Kidney epithelial cell (primary cell): ENCODE data around the gene TSBP1. TPM values are rescaled to one million over a fixed set of nuclear protein-coding genes. Genes with fewer than 3 reads are reported as not detected.

Experiments
- DNase-seq: peaks from one replicate; pipeline ENCODE4 v3.0.0-alpha.2; 2010; ENCODE audit warnings: low read depth
- H3K27me3 ChIP-seq: 2 replicates; pipeline ENCODE4 v1.6.0; 2011; ENCODE audit warnings: low read length; ENCODE audit not compliant: control insufficient read depth, insufficient read depth
- H3K36me3 ChIP-seq: 2 replicates; pipeline ENCODE4 v1.5.1; 2011; ENCODE audit warnings: low read length; ENCODE audit not compliant: control insufficient read depth, insufficient read depth
- H3K4me3 ChIP-seq: 2 replicates; pipeline ENCODE4 v1.5.1; 2011; ENCODE audit warnings: low read depth, mild to moderate bottlenecking, control low read depth, low read length
- total RNA-seq: library from RNA; depleted of rRNA; stranded (reverse); fragments of >200 nt; gene quantifications from 2 replicates; pipeline ENCODE4 v1.2.3, GENCODE V29; 2015
- TF ChIP-seq, protein P1 (sequence below): IDR thresholded peaks from 2 replicates; pipeline ENCODE4 v1.5.1; 2011; ENCODE audit warnings: mild to moderate bottlenecking, moderate library complexity, low read length, control low read depth, inconsistent platforms; ENCODE audit not compliant: insufficient read depth, poor library complexity, severe bottlenecking

The TSBP1 gene
- total RNA-seq, 1 donor from 2014 or later = not detected

DNA sequence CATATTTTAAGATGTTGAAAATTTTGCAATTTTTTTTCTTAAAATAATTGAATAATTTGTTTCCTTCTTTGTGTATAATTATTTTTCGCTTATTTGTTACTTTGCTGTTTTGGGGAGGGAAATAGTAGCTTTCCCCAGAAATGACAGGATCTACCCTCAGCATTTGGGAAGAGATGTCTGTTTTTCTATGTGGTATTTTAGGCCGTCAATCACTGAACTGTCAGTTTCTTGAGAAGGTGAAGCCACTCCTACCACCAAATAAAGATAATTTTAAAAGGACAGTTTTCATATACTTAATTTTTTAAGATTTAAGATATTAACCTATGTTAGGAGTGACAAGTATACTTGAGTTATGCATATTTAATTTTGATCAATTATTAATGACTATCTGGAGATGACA is 31.5 kb downstream of the TSBP1 start:
- TF ChIP-seq, protein P1, sequence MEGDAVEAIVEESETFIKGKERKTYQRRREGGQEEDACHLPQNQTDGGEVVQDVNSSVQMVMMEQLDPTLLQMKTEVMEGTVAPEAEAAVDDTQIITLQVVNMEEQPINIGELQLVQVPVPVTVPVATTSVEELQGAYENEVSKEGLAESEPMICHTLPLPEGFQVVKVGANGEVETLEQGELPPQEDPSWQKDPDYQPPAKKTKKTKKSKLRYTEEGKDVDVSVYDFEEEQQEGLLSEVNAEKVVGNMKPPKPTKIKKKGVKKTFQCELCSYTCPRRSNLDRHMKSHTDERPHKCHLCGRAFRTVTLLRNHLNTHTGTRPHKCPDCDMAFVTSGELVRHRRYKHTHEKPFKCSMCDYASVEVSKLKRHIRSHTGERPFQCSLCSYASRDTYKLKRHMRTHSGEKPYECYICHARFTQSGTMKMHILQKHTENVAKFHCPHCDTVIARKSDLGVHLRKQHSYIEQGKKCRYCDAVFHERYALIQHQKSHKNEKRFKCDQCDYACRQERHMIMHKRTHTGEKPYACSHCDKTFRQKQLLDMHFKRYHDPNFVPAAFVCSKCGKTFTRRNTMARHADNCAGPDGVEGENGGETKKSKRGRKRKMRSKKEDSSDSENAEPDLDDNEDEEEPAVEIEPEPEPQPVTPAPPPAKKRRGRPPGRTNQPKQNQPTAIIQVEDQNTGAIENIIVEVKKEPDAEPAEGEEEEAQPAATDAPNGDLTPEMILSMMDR = no peak
- no peak for DNase-seq
- no peaks in the 10 kb centered on the region for H3K36me3 ChIP-seq
- H3K27me3 ChIP-seq = no peaks in the 10 kb centered on the region
- H3K4me3 ChIP-seq = no peak overlapping the region

DNA sequence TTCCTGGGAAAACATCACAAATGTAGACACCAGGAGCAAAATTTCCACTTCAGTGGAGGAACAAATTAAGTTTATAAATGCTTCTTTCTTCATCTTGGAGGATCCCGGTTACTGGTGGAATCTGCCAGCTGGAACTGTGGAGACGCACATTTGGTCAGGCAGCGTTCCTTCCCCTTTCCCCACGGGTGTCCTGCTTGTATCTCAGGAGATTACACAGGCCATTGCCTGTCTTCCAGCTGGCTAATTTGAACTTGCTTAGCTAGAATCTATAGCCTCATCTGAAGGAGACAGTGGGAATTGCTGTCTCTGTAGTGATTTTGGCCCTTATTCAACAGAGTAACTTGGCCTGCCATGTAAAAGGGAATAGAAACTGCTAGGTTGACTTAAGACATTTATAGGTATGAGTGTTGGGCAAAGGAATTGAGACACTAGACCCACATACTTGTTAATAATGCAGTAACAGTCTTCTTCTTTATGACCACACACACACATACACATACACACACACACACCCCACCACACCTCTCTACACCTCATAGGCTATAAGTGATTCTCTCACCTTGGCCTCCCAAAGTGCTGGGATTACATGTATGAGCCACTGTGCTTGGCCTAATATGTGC is 34.4 kb downstream of the TSBP1 start:
- no peaks in the 10 kb centered on the region for H3K36me3 ChIP-seq
- DNase-seq = no peak
- TF ChIP-seq, protein P1 = no peak
- no peak overlapping the region for H3K4me3 ChIP-seq
- H3K27me3 ChIP-seq = no peaks in the 10 kb centered on the region

DNA sequence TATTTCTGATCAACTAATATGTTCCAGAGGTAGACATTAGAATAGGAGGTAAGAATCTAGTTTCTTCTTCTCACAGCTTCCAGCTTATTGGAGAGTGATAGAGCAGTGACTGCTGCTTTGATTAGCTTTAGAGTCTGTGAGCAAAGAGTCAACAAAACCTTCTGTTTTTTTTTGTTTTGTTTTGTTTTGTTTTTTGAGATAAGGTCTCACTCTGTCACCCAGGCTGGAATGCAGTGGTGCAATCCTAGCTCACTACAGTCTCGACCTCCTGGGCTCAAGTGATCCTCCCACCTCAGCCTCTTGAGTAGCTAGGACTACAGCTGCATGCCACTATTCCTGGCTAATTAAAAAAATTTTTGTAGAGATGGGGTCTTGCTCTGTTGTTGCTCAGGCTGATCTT is 39.3 kb downstream of the TSBP1 start:
- Histone ChIP-seq H3K4me3 (no peak overlapping the region), H3K36me3 (no peaks in the 10 kb centered on the region), H3K27me3 (no peaks in the 10 kb centered on the region)
- TF ChIP-seq, protein P1 = no peak
- no peak for DNase-seq

DNA sequence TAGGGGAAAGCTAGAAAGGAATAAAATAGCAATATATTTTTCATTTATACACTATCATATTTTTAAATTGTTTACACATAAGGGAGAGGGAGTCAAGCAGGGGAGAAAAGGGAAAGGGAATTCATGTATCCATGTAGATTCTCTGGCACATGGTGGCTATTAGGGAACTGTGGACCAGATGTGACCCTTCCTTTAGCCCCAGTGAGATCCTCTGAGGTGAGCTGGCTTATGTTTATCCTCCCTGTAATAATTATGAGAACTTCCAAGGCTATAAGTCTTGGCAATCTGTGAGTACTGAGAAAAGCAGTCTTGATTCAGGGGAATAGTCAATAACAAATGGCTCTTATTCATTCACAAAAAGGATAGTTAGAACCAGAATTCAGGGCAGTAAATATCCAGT is 42.6 kb downstream of the TSBP1 start:
- Histone ChIP-seq H3K36me3 (no peaks in the 10 kb centered on the region), H3K4me3 (no peak overlapping the region), H3K27me3 (no peaks in the 10 kb centered on the region)
- TF ChIP-seq, protein P1 = no peak
- DNase-seq = no peak

DNA sequence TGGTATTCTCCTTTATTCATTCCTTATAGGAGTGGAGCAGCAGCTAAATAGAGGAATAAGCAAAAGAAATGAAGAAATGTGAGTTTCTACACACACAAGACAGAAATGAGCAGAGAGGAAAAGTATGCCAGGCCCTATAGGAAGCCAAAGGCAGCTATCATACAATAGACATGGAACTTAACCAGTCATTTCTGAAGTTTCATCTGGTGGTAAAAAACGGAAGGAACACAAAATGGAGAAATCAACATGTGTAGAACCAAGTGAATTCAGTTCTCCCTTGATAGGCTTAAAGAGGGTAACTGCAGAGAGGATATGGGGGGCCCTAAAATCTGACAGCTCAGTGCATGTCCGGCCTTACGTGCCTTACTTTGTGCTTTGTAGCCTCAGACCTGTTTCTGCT is 44.6 kb downstream of the TSBP1 start:
- TF ChIP-seq, protein P1 = no peak
- DNase-seq = no peak
- no peak overlapping the region for H3K4me3 ChIP-seq
- H3K27me3 ChIP-seq = no peaks in the 10 kb centered on the region
- no peaks in the 10 kb centered on the region for H3K36me3 ChIP-seq

DNA sequence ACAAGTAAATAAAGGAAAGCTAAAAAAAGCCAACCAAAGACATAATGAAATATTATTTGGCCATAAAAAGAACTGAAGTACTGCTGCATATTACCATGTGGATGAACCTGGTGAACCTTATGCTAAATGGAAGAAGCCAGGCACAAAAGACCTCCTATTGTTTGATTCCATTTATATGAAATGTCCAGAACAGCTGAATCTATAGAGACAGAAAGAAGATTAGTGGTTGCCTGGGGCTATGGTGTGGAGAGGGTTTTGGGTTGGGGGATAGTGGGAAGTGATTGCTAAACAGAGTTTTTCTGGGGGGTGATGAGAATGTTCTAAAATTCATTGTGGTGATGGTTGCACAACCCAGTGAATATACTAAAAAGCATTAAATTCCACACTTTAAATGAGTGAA is 53.2 kb downstream of the TSBP1 start:
- TF ChIP-seq, protein P1 = no peak
- no peak for DNase-seq

More for the DNA sequence above, 53.2 kb downstream of the TSBP1 start:
- no peaks in the 10 kb centered on the region for H3K27me3 ChIP-seq
- H3K4me3 ChIP-seq = no peak overlapping the region
- H3K36me3 ChIP-seq = no peaks in the 10 kb centered on the region
